HCT116 (cell line): ENCODE data around the gene NDC1. TPM values are rescaled to one million over a fixed set of nuclear protein-coding genes. Genes with fewer than 3 reads are reported as not detected.
"Not testable (repeated sequence)": the region's sequence is repeated elsewhere in the genome, so short reads cannot be mapped to it uniquely, and the experiment has no call there.

Source experiments
- ATAC-seq: fragments of 200-7000 bp; cut with Tn5 transposase; 2 replicates; pipeline ENCODE4 v1.9.1; 2020; ENCODE audit warnings: mild to moderate bottlenecking, moderate library complexity
- BruUV-seq: library from RNA; stranded (reverse); fragments of 400-500 nt; replicated peaks from 2 replicates; lab custom pipeline; 2021; lab: Mats Ljungman, UMichigan
- CTCF ChIA-PET: fragments of 300-600 bp; sonication (Branson Sonifier 250); formaldehyde crosslinking; loops from one replicate; lab custom pipeline; 2021; ENCODE audit warnings: antibody characterized with exemption; lab: Charles Lee
- POLR2A ChIA-PET: fragments of 300-600, 350-600 bp; sonication (Branson Sonifier 250); formaldehyde crosslinking; loops from one replicate; lab custom pipeline; 2021; ENCODE audit warnings: antibody characterized with exemption; lab: Charles Lee
- RAD21 ChIA-PET, 2 experiments: fragments of 300-600 bp; sonication (Branson Sonifier 250); formaldehyde crosslinking; loops; one replicate each; lab custom pipeline; 2023; ENCODE audit warnings: low total read pairs in 2 of 2; ENCODE audit not compliant: uncharacterized antibody in 2 of 2, unreplicated experiment in 2 of 2, low non-redundant PET in 1 of 2; lab: Charles Lee
- DNase-seq: peaks from one replicate; pipeline ENCODE4 v3.0.0-alpha.2; 2010; ENCODE audit warnings: low read depth, low spot score
- H2AFZ ChIP-seq: fragments of 200-600 bp; shearing (Covaris generic), sonication (generic); 2 replicates; pipeline ENCODE4 v1.6.1; 2017; ENCODE audit warnings: low read depth, mixed run types, mixed read lengths, antibody characterized with exemption, low read length; ENCODE audit not compliant: poor library complexity, severe bottlenecking
- H3K27ac ChIP-seq: 2 replicates; pipeline ENCODE4 v1.5.1; 2012; ENCODE audit warnings: low read depth, low read length
- H3K27me3 ChIP-seq: fragments of 200-600 bp; sonication (generic); 2 replicates; pipeline ENCODE4 v1.6.1; 2016; ENCODE audit warnings: mixed run types, low read length, mixed read lengths; ENCODE audit not compliant: insufficient read depth
- H3K36me3 ChIP-seq, 2 experiments: fragments of 200-500 bp in 1 of 2; fragments of 200-600 bp in 1 of 2; sonication (Bioruptor generic) in 1 of 2; sonication (generic) in 1 of 2; 2 replicates each; pipeline versions ENCODE4 v1.5.1 to v1.6.1; 2014 to 2016; ENCODE audit warnings: low read length in 2 of 2, inconsistent platforms in 1 of 2, mixed read lengths in 1 of 2, mixed run types in 1 of 2; ENCODE audit not compliant: insufficient read depth in 2 of 2, control insufficient read depth in 1 of 2
- H3K4me1 ChIP-seq, 2 experiments: fragments of 200-600 bp in 1 of 2; sonication (generic) in 1 of 2; 2 replicates each; pipeline versions ENCODE4 v1.5.1 to v1.6.1; 2012 to 2017; ENCODE audit warnings: low read length in 2 of 2, inconsistent platforms in 1 of 2, mild to moderate bottlenecking in 1 of 2, mixed read lengths in 1 of 2, mixed run types in 1 of 2, moderate library complexity in 1 of 2; ENCODE audit not compliant: insufficient read depth in 2 of 2, control insufficient read depth in 1 of 2
- H3K4me2 ChIP-seq: fragments of 200-600 bp; sonication (generic); 2 replicates; pipeline ENCODE4 v1.6.1; 2017; ENCODE audit warnings: mixed run types, low read length, mixed read lengths
- H3K4me3 ChIP-seq, 2 experiments: fragments of 200-600 bp in 1 of 2; sonication (generic) in 1 of 2; replicated peaks in 1 of 2; 2 replicates each; pipeline ENCODE4 v1.5.1; 2011 to 2016; ENCODE audit warnings: low read length in 2 of 2, control low read depth in 1 of 2, low read depth in 1 of 2, mild to moderate bottlenecking in 1 of 2, mixed read lengths in 1 of 2, mixed run types in 1 of 2
- H3K79me2 ChIP-seq: fragments of 200-600 bp; sonication (generic); 2 replicates; pipeline ENCODE4 v1.6.1; 2017; ENCODE audit warnings: mild to moderate bottlenecking, mixed run types, low read length, moderate library complexity, mixed read lengths; ENCODE audit not compliant: insufficient read depth
- H3K9ac ChIP-seq: fragments of 200-600 bp; sonication (generic); 2 replicates; pipeline ENCODE4 v1.6.1; 2016; ENCODE audit warnings: low read length, mixed read lengths
- H3K9me2 ChIP-seq: fragments of 200-600 bp; sonication (generic), shearing (Covaris generic); 2 replicates; pipeline ENCODE4 v1.6.1; 2017; ENCODE audit warnings: mixed run types, mild to moderate bottlenecking, moderate library complexity; ENCODE audit not compliant: insufficient read depth
- H3K9me3 ChIP-seq, 2 experiments: fragments of 200-500 bp in 1 of 2; fragments of 200-600 bp in 1 of 2; sonication (Bioruptor generic) in 1 of 2; sonication (generic) in 1 of 2; 2 replicates each; pipeline ENCODE4 v1.6.1; 2014 to 2017; ENCODE audit warnings: low read length in 2 of 2, mixed read lengths in 2 of 2, inconsistent platforms in 1 of 2, low read depth in 1 of 2, mild to moderate bottlenecking in 1 of 2, mixed run types in 1 of 2, moderate library complexity in 1 of 2; ENCODE audit not compliant: control insufficient read depth in 1 of 2, insufficient read depth in 1 of 2
- H4K20me1 ChIP-seq: fragments of 200-600 bp; sonication (generic), shearing (Covaris generic); 2 replicates; pipeline ENCODE4 v1.6.1; 2017; ENCODE audit warnings: mixed run types, mild to moderate bottlenecking, moderate library complexity; ENCODE audit not compliant: insufficient read depth
- JUND ChIP-seq: IDR thresholded peaks from 2 replicates; pipeline ENCODE4 v1.6.1; 2012
- SIN3A ChIP-seq: IDR thresholded peaks from 2 replicates; pipeline ENCODE4 v1.6.1; 2012; ENCODE audit warnings: low read depth
- intact Hi-C: fragments of 100-400 bp; cut with micrococcal nuclease; formaldehyde crosslinking; loops from 2 replicates; pipeline ENCODE4 v1.10.0; 2022
- total RNA-seq: library from RNA; stranded (reverse); gene quantifications from one replicate; pipeline ENCODE4 v1.2.1, GENCODE V29; 2021; ENCODE audit not compliant: unreplicated experiment

NDC1 gene
- total RNA-seq, 1 experiment from 2014 or later = 54.7 TPM

DNA sequence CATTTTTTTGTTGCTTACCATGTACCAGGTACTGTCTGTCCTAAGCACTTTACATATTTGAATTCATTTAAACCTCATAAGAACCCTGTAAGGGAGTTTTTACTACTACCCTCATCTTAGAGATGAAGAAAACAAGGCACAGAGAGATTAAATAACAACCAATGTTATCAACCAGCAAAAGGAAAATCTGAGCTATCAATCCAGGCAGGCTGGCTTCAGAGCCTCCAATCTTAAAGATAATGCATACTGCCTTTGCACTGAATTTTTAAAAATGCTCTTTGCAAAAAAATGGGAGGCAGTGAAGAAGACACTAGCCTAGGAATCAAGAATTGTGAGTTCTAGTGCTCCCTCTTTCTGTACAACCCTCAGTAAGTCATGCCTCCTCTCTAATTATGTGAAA is 18.7 kb downstream of the NDC1 start (continued):
- TF ChIP-seq SIN3A (no peak), JUND (no peak)

DNA sequence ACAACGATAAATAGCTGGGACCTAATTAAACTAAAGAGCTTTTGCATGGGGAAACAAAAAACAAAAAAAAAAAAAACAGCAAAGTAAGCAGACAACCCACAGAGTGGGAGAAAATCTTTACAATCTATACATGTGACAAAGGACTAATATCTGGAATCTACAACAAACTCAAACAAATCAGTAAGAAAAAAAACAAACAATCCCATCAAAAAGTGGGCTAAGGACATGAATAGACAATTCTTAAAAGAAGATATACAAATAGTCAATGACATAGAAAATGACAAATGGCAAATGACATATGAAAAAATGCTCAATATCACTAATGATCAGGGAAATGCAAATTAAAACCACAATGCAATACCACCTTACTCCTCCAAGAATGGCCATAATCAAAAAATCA is 21.5 kb downstream of the NDC1 start:
- ATAC-seq, H3K27ac ChIP-seq, H2AFZ ChIP-seq, H3K4me3 ChIP-seq, BruUV-seq, H3K4me2 ChIP-seq, H3K27me3 ChIP-seq, RAD21 ChIA-PET, CTCF ChIA-PET, POLR2A ChIA-PET, H3K9me2 ChIP-seq, H4K20me1 ChIP-seq, H3K9me3 ChIP-seq, DNase-seq, H3K9ac ChIP-seq: not testable (repeated sequence)
- H3K79me2 ChIP-seq = peaks cover 90% of the 10 kb centered on the region
- intact Hi-C loops = loop anchor here (10.0 kb wide), 1 partner anchor 332 kb away; no protein-coding TSS in a partner anchor
- H3K36me3 ChIP-seq = peaks cover 8 to 22% of the 10 kb centered on the region in 2 experiments; a peak in 3 of 4 replicates
- H3K4me1 ChIP-seq = peaks cover 4 to 15% of the 10 kb centered on the region in 2 experiments

DNA sequence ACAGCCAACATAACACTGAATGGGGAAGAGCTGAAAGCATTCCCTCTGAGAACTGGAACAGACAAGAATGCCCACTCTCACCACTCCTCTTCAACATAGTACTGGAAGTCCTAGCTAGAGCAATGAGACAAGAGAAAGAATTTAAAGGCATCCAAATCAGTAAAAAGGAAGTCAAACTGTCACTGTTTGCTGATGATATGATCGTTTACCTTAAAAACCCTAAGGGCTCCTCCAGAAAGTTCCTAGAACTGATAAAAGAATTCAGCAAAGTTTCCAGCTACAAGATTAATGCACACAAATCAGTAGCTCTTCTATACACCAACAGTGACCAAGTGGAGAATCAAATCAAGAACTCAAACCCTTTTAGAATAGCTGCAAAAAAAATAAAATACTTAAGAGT is 22.6 kb downstream of the NDC1 start:
- BruUV-seq, H3K9ac ChIP-seq, DNase-seq, ATAC-seq, H4K20me1 ChIP-seq, H3K9me3 ChIP-seq, H3K9me2 ChIP-seq, RAD21 ChIA-PET, H3K27me3 ChIP-seq, H3K4me2 ChIP-seq, CTCF ChIA-PET, H3K4me3 ChIP-seq, H2AFZ ChIP-seq, H3K27ac ChIP-seq, POLR2A ChIA-PET: not testable (repeated sequence)
- H3K36me3 ChIP-seq = peaks cover 6 to 31% of the 10 kb centered on the region in 2 experiments; a peak in 3 of 4 replicates
- intact Hi-C loops = loop anchor here (10.0 kb wide), 1 partner anchor 331 kb away; no protein-coding TSS in a partner anchor
- H3K4me1 ChIP-seq = peaks cover 4 to 21% of the 10 kb centered on the region in 2 experiments
- H3K79me2 ChIP-seq = peaks cover 91% of the 10 kb centered on the region
